Adrenal gland (tissue), 12 donors: ENCODE results near the gene RRN3. TPM values are rescaled to one million over a fixed set of nuclear protein-coding genes. Genes with fewer than 3 reads are reported as not detected.

Source experiments
- microRNA counts, 2 donors: library from miRNA; unstranded; fragments of <30 nt; microRNA quantifications; one replicate each; lab custom pipeline; 2016
- microRNA-seq, 3 donors: library from miRNA; unstranded; fragments of <30 nt; microRNA quantifications; one replicate each; pipeline ENCODE4, GENCODE V29; 2017 to 2020
- polyA plus RNA-seq, 3 donors: library from polyadenylated mRNA; stranded (reverse); fragments of 200-250 nt in 2 of 3; fragments of 350-450 nt in 1 of 3; fragmentation: Illumina TruSeq in 1 of 3; extraction: RNeasy Lipid Tissue Mini Kit (QIAGEN cat#74804) in 1 of 3; gene quantifications; one replicate each; pipeline ENCODE4 v1.2.3, GENCODE V29; 2013 to 2014
- small RNA-seq, 2 donors: library from RNA; depleted of rRNA; stranded (forward); fragments of <200 nt; gene quantifications; one replicate each; pipeline ENCODE3, GENCODE V24; 2016
- total RNA-seq, 9 donors: library from RNA; depleted of rRNA in 4 of 9; stranded (reverse); fragments of >200 nt in 4 of 9; fragments of 120-200 nt in 1 of 9; fragmentation: NEBNext Ultra II Directional in 1 of 9; extraction: Animal tissue kit (Norgen Biotek cat#: 25700) in 1 of 9; gene quantifications; one replicate each; pipeline versions ENCODE4 v1.1.0 to v1.2.4, GENCODE V29; 2013 to 2023
- donor health status: healthy with polysubstance abuse.
- donor health status: Bipolar disorder and iron deficiency.
- donor health status: DM: yes; HTN: yes; CAD: no.
- donor health status: DM: no; HTN: no; CAD: no.
- donor health status: DM: no; HTN: no; CAD: no.
- donor health status: DM: yes; HTN: yes; CAD: no.

RRN3 gene
- total and polyA plus RNA-seq, 12 donors: 13.6 to 42.3 (median 27.4) TPM

MicroRNA genes within 50 kb of the gene (microRNA counts, 767-probe panel; counts per million panel counts)
- microRNA hsa-miR-1972 (lab: Ali Mortazavi, UCI): 0 counts per million in 2 donors

Small RNA genes within 50 kb of the gene (microRNA-seq; reads per million reads assigned to microRNA genes)
- gene MIR1972-1: 0 reads per million in 3 donors
- 0 reads per million in 3 donors for gene MIR6511B2

Small RNA genes within 50 kb of the gene (small RNA-seq; reads per million reads assigned to genes)
- gene MIR1972-1: 0 reads per million in 2 donors

Other genes with a start within 250 kb of the RRN3 start
- 100 to 1,000 TPM in 1 of 9 donors, 10 to 100 TPM in 8; 23.9 to 114 (median 43.5) TPM for gene NPIPA1, start 156.8 kb downstream of the RRN3 start, total RNA-seq
- gene NPIPA1, start 156.8 kb downstream of the RRN3 start, polyA plus RNA-seq: 100 to 1,000 TPM in 2 of 3 donors, 10 to 100 TPM in 1; 44.8 to 534 (median 260) TPM
- gene PDXDC1, start 119.2 kb downstream of the RRN3 start, total RNA-seq: 10 to 100 TPM; 45.0 to 81.5 (median 72.0) TPM
- gene PDXDC1, start 119.2 kb downstream of the RRN3 start, polyA plus RNA-seq: 10 to 100 TPM; 38.9 to 68.7 (median 57.7) TPM
- 10 to 100 TPM; 14.6 to 52.2 (median 25.4) TPM for gene NTAN1, start 38.2 kb downstream of the RRN3 start, total RNA-seq
- gene NTAN1, start 38.2 kb downstream of the RRN3 start, polyA plus RNA-seq: 10 to 100 TPM; 29.2 to 49.0 (median 31.4) TPM